Smooth muscle cell (in vitro differentiated cells): Measurements from ENCODE around the gene PEX7. TPM values are rescaled to one million over a fixed set of nuclear protein-coding genes. Genes with fewer than 3 reads are reported as not detected.

ENCODE experiments used
- DNase-seq: peaks from one replicate; lab custom pipeline; 2025; ENCODE audit not compliant: unreplicated experiment; lab: John Stamatoyannopoulos, UW
- H2AFZ ChIP-seq: fragments of 200-600 bp; sonication (generic); 2 replicates; pipeline ENCODE4 v1.6.0; 2016; ENCODE audit warnings: antibody characterized with exemption, low read depth, mild to moderate bottlenecking
- H3F3A ChIP-seq: fragments of 200-600 bp; sonication (generic); 2 replicates; pipeline ENCODE4 v1.6.0; 2017; ENCODE audit warnings: antibody characterized with exemption, low read depth
- H3K27ac ChIP-seq: fragments of 200-600 bp; sonication (generic); 2 replicates; pipeline ENCODE4 v1.5.1; 2016; ENCODE audit warnings: low read depth, mild to moderate bottlenecking
- H3K27me3 ChIP-seq: fragments of 200-600 bp; sonication (generic); 2 replicates; pipeline ENCODE4 v1.6.1; 2016; ENCODE audit warnings: low read depth, mild to moderate bottlenecking
- H3K36me3 ChIP-seq: fragments of 200-600 bp; sonication (generic); 2 replicates; pipeline ENCODE4 v1.5.1; 2016; ENCODE audit warnings: low read depth
- H3K4me1 ChIP-seq: fragments of 200-600 bp; sonication (generic); 2 replicates; pipeline ENCODE4 v1.5.1; 2016; ENCODE audit warnings: low read depth
- H3K4me2 ChIP-seq: fragments of 200-600 bp; sonication (generic); 2 replicates; pipeline ENCODE4 v1.6.0; 2016; ENCODE audit warnings: mild to moderate bottlenecking
- H3K4me3 ChIP-seq: fragments of 200-600 bp; sonication (generic); 2 replicates; pipeline ENCODE4 v1.5.1; 2016; ENCODE audit warnings: mild to moderate bottlenecking
- H3K79me2 ChIP-seq: fragments of 200-600 bp; sonication (generic); 2 replicates; pipeline ENCODE4 v1.6.0; 2016; ENCODE audit warnings: low read depth, mild to moderate bottlenecking
- H3K9ac ChIP-seq: fragments of 200-600 bp; sonication (generic); 2 replicates; pipeline ENCODE4 v1.6.0; 2016; ENCODE audit warnings: low read depth
- H3K9me3 ChIP-seq: fragments of 200-600 bp; sonication (generic); replicated peaks from 2 replicates; pipeline ENCODE4 v1.5.1; 2016; ENCODE audit warnings: low read depth
- H4K20me1 ChIP-seq: fragments of 200-600 bp; sonication (generic); 2 replicates; pipeline ENCODE4 v1.6.0; 2016; ENCODE audit warnings: low read depth
- CTCF ChIP-seq: fragments of 200-600 bp; sonication (generic); IDR thresholded peaks from 2 replicates; pipeline ENCODE4 v1.5.1; 2017; ENCODE audit warnings: borderline replicate concordance, mild to moderate bottlenecking, antibody characterized with exemption; ENCODE audit not compliant: insufficient read depth, poor library complexity, severe bottlenecking
- WGBS: methylation state at CpG from one replicate; pipeline ENCODE4 v1.1.7; 2016; ENCODE audit warnings: low lambda C conversion rate; 5-methylcytosine and 5-hydroxymethylcytosine counted together
- polyA plus RNA-seq: library from polyadenylated mRNA; unstranded; fragments of >200 nt; fragmentation: Nextera tagmentation; extraction: Ambion mirVana; gene quantifications from 2 replicates; pipeline ENCODE4 v1.2.1, GENCODE V29; 2016
- total RNA-seq: library from RNA; depleted of rRNA; stranded (reverse); fragments of >200 nt; gene quantifications from 2 replicates; pipeline ENCODE4 v1.2.3, GENCODE V29; 2014

PEX7 gene
- total and polyA plus RNA-seq, 2 experiments from 2014 or later = 10.3 to 14.4 TPM

GRCh38 chr6:136890194-136890839 is 67.9 kb downstream of the PEX7 start:
- H3K4me1 ChIP-seq = no peaks in the 10 kb centered on the region
- no peaks in the 10 kb centered on the region for H3K9me3 ChIP-seq
- TF ChIP-seq CTCF = no peak
- H3K36me3 ChIP-seq = no peaks in the 10 kb centered on the region
- no peak overlapping the region for H3K27ac ChIP-seq
- no peaks in the 10 kb centered on the region for H3K27me3 ChIP-seq
- H3K79me2 ChIP-seq = no peaks in the 10 kb centered on the region
- H4K20me1 ChIP-seq = peaks cover 14% of the 10 kb centered on the region
- H3K4me3 ChIP-seq = no peak overlapping the region
- peak overlapping the region; percentile 16 for H3K4me2 ChIP-seq
- DNase-seq = no peak
- 60% methylated on average over 4 of the region's 4 CpGs for WGBS
- H3K9ac ChIP-seq = no peak overlapping the region
- H3F3A ChIP-seq = no peaks in the 10 kb centered on the region
- no peak overlapping the region for H2AFZ ChIP-seq

GRCh38 chr6:136890986-136891385 is 68.6 kb downstream of the PEX7 start:
- Histone ChIP-seq H3K4me3 (no peak overlapping the region), H3K4me2 (no peak overlapping the region), H3K27ac (no peak overlapping the region), H3K79me2 (no peaks in the 10 kb centered on the region), H4K20me1 (peaks cover 19% of the 10 kb centered on the region), H3K9ac (no peak overlapping the region), H3K9me3 (no peaks in the 10 kb centered on the region), H3K4me1 (no peaks in the 10 kb centered on the region), H3K36me3 (no peaks in the 10 kb centered on the region), H3F3A (no peaks in the 10 kb centered on the region), H3K27me3 (no peaks in the 10 kb centered on the region), H2AFZ (no peak overlapping the region)
- no peak for DNase-seq
- TF ChIP-seq CTCF = no peak
- 88% methylated on average over 3 of the region's 3 CpGs for WGBS

GRCh38 chr6:136893187-136893586 is 70.8 kb downstream of the PEX7 start:
- H3K9me3 ChIP-seq = no peaks in the 10 kb centered on the region
- peaks cover 25% of the 10 kb centered on the region for H4K20me1 ChIP-seq
- H3K9ac ChIP-seq = no peak overlapping the region
- H3K4me2 ChIP-seq = no peak overlapping the region
- H2AFZ ChIP-seq = no peak overlapping the region
- WGBS = 92% methylated on average over 5 of the region's 5 CpGs
- no peak overlapping the region for H3K27ac ChIP-seq
- H3F3A ChIP-seq = no peaks in the 10 kb centered on the region
- peaks cover 2% of the 10 kb centered on the region for H3K36me3 ChIP-seq
- no peaks in the 10 kb centered on the region for H3K79me2 ChIP-seq
- no peak for DNase-seq
- no peak for TF ChIP-seq CTCF
- no peaks in the 10 kb centered on the region for H3K4me1 ChIP-seq
- H3K27me3 ChIP-seq = no peaks in the 10 kb centered on the region
- H3K4me3 ChIP-seq = no peak overlapping the region

GRCh38 chr6:136895901-136896300 is 73.5 kb downstream of the PEX7 start:
- H3K9me3 ChIP-seq = no peaks in the 10 kb centered on the region
- no peak overlapping the region for H3K4me3 ChIP-seq
- peaks cover 16% of the 10 kb centered on the region for H4K20me1 ChIP-seq
- no peak for DNase-seq
- H3K4me2 ChIP-seq = no peak overlapping the region
- no peak overlapping the region for H2AFZ ChIP-seq
- WGBS = 69% methylated on average over 3 of the region's 3 CpGs
- H3K79me2 ChIP-seq = no peaks in the 10 kb centered on the region
- no peak overlapping the region for H3K27ac ChIP-seq
- no peaks in the 10 kb centered on the region for H3K27me3 ChIP-seq
- no peak for TF ChIP-seq CTCF
- H3F3A ChIP-seq = no peaks in the 10 kb centered on the region
- no peaks in the 10 kb centered on the region for H3K4me1 ChIP-seq
- peaks cover 5% of the 10 kb centered on the region for H3K36me3 ChIP-seq
- H3K9ac ChIP-seq = no peak overlapping the region
